Right renal cortex interstitium (tissue), 3 donors: Measurements from ENCODE around the gene PTPRO. TPM values are rescaled to one million over a fixed set of nuclear protein-coding genes. Genes with fewer than 3 reads are reported as not detected.

Experiments
- DNase-seq, 3 donors: peaks; one replicate each; pipeline ENCODE4 v3.0.0-alpha.2; 2013; ENCODE audit warnings: low read depth in 3 of 3, low spot score in 2 of 3
- polyA plus RNA-seq, 3 donors: library from polyadenylated mRNA; unstranded; fragments of 120-200 nt; gene quantifications; one replicate each; pipeline ENCODE4 v1.2.1, GENCODE V29; 2013; ENCODE audit not compliant: insufficient read length in 3 of 3

The PTPRO gene
- polyA plus RNA-seq, 3 donors, result 253 to 290 (median 270) TPM

DNA sequence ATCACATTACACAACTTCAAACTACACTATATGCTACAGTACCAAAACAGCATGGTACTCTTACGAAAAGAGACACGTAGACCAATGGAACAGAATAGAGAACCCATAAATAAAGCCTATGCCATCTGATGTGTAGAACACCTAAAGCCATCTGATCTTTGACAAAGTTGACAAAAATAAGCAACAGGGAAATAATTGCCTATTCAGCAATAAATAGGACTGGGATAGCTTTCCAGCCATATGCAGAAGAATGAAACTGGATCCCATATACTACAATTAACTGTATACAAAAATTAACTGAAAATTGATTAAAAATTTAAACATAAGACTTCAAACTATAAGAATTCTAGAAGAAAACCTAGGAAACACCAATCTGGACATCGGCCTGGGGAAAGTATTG is 120.7 kb downstream of the PTPRO start:
- DNase-seq, result no peak

DNA sequence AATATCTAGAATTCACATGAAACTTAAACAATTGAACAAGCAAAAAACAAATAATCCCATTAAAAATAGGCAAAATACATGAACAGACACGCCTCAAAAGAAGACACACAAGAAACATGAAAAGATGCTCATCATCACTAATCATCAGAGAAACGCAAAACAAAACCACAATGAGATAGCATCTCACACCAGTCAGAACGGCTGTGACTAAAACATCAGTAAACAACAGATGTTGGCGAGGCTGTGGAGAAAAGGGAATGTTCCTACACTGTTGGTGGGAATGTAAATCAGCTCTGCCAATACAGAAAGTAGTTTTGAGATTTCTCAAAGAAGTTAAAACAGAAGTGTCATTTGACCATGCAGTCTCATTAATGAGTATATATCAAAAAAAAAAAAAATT is 121.3 kb downstream of the PTPRO start:
- no peak for DNase-seq

DNA sequence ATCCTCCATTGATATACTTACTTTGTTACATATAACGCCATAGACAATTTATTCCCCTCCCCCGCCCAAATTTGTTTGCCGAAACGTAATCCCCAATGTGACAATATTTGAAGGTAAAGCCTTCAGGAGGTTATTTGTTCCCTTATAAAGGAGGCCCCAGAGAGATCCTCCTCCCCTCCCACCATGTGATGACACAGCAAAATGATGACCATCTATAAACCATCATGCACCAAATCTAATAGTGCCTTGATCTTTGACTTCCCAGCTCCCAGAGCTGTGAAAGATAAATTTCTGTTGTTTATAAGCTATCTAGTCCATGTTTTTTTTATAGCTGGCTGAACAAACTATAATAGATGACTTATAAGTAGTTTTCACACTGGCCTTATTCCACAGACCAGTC is 122.2 kb downstream of the PTPRO start:
- DNase-seq, result no peak

DNA sequence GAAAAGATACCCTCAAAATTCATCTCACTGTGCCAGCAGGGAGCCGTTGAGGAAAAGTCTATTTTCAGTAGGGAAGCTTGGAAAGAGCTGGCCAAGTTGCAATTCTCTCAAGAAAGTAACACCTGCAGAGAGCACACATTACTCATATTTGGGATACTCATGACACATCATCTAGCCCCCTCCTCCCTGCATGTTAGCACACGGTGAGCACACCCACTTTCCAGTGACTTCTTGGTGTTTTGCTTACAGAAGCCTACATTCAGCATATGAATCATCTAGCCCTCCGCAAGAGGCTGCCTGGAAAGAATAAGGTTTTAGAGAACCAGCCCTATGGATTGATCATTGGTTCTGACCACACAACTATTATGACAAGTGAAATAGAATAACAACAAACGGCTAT is 124.5 kb downstream of the PTPRO start:
- no peak for DNase-seq

DNA sequence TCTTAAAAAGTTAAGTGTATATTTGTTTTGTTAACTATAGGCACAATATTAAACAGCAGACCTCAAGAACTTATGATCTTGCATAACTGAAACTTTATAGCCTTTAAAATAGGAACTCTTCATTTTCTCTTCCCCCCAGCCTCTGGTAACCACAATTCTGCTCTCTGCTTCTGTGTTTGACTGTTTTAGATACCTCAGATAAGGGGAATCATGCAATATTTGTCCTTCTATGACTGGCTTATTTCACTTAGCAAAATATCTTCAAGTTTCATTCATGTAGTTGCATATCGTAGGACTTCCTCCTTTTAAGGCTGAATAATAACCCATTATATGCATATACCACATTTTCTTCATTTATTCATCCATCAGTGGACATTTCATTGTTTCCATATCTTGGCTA is 131.3 kb downstream of the PTPRO start:
- DNase-seq, result no peak

DNA sequence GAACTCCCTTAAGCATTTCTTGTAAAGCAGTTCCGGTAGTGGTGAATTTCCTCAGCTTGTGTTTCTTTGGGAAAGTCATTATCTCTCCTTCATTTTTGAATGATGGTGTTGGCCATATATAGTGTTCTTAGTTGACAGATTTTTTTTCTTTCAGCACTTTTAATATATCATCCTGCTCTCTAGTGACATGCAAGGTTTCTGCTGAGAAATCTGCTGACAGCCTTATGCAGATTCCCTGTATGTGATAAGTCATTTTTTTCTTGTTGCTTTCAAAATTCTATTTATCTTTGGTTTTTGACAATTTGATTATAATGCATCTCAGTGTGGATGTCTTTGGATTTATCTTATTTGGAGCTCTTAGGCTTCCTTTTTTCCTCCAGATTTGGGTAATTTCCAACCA is 135.7 kb downstream of the PTPRO start:
- no peak for DNase-seq

DNA sequence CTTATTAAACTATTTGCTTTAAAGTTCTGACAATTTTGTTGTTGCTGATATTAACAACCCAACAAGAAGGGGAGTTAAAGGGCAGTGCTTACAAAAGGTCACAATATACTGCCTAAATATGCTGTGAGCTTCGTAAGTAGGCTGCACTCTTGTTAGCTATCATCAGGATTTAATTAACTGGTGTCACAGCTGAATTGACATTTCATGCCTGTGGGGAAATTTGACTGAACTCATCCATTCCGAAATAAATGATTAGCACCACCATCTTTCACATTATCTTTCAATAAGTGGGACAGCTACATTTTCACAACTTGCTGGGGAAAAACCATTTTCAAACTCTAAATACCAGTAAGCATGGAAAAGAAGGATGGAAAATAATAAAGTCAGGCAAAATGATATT is 146.6 kb downstream of the PTPRO start:
- no peak for DNase-seq

DNA sequence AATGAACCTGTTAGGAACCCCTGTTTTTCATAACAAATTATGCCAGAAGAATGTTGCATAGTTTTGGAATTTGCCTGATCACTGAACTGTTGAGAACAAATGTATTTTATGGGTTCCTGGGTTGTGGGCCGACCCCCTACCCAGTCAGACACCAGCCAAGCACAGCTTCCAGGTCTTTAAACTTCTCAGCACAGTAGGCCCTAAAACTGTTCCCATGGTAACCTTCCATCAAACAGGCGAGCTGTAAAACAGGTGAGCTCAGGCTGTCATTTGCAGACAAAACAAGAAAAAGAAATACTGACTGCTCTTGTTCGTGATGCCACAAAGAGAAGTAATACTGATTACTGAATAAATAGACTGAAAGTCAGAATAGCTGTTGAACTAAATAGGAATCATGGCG is 147.0 kb downstream of the PTPRO start:
- no peak for DNase-seq

DNA sequence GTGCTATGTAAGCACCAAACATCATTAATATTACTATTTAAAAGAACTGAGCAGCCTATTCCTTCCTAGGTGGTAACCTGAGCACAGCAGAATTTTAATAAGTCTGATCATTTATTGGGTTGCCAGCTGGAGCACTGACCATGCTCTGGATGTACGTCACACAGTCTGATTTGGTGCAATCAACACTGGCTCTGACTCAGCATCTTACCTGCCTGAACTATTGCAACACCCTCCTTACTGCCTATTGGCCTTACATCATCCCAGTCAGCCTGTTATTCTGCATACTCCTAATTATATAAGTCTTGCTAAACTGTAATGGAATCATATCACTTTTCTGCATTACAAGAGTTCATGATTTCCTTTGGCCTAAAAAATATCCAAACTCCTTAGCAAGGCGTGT is 149.7 kb downstream of the PTPRO start:
- DNase-seq, result no peak

DNA sequence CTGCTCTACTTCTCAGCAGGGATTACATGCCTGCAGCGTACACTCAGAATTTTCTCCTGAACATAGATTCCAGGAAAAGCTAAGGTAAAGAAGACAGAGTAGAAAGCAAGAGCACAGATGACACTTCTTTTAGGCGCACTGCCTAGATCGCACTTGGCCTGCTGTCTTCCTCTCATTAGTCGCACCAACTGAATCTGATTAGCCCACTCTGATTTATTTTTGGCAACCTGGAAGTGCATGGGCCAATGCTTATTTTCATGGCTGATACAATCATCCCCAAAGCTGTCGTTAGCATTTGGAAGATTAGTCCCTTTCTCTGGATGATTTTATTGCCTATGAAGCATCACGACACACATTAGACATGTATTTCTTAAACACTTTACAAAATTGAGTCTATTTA is 152.5 kb downstream of the PTPRO start:
- no peak for DNase-seq

DNA sequence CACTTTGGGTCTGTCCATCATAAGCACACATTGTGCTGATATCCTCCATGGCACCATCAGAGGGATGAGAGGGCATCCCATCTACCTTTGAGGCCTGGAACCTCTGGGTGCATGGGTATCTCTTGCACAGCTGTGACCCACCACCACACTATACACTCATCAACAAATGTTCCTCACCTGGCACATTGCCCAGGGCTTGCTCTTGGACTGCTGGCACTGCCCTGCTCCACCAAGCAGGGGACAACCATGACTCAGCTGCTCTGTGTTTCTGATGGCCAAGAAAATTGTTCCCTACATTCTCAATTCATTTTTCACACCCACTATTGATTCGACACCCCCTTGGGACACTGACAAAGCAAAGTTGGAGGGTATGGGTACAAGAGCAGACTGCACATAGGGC is 155.5 kb downstream of the PTPRO start:
- DNase-seq, result no peak

DNA sequence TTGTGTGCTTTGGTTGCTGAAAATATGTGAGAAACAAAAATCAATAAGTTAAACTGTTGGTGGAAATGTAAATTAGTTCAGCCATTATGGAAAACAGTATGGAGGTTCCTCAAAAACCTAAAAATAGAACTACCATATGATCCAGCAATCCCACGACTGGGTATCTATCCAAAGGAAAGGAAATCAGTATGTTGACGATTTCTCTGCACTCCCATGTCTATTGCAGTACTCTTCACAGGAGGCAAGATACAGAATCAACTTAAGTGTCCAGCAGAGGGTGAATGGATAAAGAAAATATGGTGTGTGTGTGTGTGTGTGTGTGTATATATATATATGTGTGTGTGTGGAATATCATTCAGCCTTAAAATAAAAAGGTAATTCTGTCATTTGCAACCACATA is 159.5 kb downstream of the PTPRO start:
- no peak for DNase-seq

DNA sequence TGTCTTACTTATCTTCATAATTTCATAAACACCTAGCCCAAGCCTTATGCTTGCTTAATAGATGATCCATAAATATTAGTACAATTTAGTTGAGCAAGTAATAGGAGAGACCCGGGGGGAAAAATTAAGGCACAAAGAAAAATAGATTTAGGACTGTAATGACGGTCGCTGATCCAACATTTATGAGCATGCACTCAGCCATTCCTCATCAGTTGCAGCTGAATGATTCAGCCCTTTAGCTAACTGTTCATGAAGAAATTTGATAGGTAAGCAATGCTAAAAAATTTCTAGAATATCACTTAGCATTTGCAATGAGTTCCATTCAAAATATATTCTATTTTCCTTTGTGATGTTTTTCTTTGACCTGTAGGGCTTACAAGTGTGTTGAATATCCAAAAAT is 163.2 kb downstream of the PTPRO start:
- no peak for DNase-seq

DNA sequence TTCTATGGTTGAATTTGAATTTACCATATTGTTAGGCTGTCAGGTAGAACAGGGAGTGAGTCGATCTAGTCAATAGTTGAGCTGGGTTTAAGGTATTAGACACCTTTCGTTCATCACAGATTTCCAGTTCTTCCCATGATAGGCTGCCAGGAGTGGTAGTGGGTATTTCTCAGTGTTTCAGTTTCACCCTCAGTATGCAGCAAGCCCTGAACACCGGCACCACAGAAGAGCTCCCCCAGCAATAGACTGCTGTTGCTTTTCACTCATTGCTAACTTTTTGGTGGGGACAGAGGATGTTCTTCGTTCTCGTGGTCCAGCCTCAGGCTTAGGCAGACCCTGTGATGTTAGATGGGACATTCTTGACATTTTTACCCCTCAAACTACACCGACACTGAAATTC is 164.6 kb downstream of the PTPRO start:
- DNase-seq, result no peak

DNA sequence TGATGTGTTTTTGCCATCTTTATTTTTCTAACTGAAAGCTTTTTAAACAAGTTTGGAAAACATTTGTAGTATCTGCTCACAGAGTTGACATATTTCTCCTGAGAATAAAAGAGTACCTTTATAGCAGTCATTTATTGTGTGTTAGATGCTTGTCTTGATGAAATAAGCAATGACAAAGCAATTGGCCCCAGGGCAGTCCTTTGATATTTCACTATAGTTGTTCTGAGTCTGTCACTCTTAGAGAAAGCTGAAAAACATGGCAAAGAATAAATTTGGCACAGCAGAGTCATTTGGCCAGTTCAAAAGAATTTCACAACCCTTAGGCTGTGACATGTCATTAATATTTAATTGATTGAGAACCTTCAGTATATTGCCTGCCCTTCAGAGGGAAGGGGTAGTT is 166.2 kb downstream of the PTPRO start:
- DNase-seq, result no peak

DNA sequence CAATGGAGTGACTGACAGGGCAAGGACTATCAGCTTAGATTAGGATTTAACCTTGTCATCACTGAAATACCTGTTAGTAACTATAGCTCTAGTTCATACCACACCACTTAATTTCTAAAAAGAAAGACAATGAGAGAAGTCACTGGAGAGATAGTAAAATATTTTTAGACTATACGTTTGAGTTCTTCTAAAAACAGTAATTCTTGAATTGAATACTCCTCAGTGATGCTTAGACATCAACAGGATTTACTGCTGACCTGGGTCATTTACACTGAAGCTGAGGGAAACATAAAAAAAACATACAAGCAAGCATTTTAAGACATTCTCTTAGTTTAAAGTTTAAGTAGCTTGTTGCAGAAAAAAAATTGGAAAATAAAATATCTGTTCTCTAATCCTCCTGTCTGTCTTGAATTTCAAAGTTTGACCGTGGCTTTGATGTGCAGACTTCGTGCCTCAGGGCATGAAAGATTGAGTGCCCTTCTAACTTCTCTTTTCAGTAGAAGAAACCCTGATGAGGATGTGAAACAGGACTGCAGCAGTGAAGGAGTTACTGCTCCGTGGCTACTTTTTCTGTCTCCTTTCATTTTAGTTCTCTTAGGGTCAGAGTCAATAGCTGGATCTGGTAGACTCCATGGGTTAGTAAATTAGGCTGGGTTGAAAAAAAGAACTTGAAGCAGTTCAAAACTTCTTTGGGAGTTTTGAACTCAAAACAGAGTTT is 172.2 kb downstream of the PTPRO start:
- no peak for DNase-seq

DNA sequence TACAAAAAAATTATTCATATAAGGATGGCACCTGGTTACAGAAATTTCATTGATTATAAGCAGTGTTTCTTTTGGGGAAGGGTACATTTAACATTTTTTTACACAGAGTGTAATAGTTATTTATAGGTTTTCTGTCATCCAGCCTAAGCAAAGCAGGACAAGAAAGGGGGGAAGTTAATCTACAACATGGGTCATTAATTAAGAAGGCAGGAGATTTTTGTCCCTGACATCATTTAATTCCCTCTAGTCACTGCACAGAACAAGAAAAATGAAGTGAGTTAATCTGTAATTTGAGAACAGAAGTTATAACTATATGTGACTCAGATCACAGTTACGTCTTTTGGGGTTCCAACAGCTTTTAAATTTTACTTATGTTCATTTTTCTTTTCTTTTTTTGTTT is 173.4 kb downstream of the PTPRO start:
- no peak for DNase-seq

DNA sequence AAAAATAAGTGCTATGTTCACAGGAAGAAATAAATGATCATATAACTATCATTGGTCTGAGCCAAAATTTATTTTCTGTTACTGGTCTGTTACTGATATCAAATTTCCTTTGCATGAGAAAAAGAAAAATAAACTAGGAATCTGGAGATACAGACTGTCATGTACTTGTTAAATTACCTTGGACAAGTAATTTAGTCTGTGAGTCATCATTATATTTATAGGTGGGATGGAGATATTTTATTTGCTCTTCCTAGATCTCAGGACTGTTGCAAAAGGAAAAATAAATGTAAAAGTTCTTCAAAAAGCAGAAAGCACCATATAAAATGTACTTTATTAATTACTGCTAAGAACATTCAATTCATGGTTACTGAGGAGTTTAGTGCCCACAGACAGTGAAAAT is 174.4 kb downstream of the PTPRO start:
- DNase-seq, result no peak

DNA sequence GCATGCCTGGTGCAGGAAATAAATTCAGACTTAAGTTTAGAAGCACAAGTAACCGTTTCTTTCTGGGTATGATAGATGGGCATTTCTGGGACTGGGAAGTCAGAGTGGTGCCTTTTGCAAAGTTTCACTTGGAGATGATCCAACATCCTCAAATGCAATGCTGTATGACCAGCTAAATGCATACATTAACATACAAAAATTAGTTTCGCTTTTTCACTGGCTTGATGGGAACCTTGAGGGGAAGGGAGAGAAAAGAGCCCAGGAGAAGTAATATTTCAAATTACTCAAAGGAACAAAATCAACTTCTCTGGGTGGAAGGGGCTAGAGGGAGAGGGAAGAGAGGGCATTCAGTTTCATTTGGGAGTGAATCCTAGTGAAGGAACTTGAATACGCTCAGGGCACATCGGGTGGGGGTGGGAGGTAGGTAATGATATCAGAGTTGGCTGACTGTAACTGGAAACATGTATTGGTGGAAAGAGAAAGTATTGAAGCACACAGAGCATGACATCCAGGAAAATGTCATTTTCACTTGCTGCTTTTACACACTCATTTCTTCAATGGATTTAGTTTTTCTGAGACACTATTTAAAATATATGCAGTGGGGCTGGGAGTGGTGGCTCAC is 175.5 kb downstream of the PTPRO start:
- DNase-seq, result no peak

DNA sequence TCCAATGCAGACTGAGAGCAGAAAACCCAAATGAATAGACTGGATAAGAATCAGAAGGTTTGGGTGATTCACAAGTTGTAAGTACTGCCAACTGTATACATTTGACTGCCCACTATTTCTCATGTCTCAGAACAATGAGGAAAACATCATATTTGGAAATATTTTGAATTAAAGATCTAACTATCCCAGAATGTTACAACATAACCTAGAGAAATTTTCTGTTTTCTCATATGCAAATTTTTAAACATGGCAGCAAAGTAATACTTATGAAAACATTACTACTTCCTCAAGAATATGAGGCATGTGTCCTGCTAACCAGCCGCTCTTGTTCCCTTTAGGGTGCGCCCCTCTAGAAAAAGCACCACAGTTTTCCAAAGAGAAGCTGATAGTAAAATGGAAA is 179.9 kb downstream of the PTPRO start:
- DNase-seq, result no peak

DNA sequence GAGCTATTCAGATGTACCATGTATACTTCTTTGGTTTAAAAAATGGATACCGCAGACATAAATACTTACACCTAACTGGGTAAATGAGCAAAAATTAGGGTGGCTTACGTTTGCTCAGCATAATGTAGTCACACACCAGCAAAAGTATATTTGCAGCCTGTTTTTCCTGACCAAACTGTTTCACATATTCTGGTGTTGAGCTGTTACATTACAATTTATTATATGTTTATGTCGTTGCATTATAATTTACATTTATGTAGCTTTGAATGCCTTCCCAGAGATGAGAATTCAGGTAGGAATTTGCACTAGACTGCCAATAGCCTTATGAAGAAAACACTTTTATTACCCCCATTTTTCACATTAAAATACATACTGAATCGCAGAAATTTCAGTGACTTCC is 183.3 kb downstream of the PTPRO start:
- DNase-seq, result no peak

DNA sequence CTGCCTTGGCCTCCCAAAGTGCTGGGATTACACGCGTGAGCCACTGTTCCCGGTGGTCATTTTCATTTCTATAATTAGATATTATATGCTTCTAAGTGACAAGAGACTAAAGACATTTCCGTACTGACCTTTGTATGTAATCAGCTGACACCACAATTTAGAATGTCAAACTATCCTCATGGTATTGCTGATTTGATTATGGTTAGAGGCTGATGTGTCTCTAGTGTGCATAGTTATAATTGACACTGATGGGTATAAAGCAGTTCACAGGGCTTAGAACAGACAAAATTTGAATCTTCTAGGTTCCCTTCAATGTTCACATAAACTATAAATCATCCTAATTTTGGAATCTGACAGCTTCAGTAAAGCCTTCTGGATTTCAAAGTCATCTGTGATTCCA is 192.7 kb downstream of the PTPRO start:
- DNase-seq, result no peak

DNA sequence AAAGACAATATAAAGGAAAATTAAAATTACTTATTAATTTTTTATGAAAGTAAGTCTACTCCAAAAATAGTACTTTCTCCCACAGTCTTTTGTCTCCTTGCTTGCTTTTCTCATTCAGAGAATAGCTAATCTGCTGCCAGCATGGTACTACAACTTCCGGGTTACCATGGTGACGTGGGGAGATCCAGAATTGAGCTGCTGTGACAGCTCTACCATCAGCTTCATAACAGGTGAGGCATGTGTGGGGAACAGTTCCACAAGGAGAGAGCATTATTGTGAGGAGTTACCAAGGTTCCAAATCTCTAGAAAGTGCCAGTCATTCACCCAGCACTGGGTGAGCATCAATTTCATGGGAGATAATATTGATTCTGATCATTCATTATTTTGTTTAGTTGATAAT is 197.8 kb downstream of the PTPRO start:
- DNase-seq, result no peak
